HEK293 (cell line): ENCODE results near the gene GMEB2.

Experiments
- CTCF ChIA-PET: fragments of 350-600 bp; formaldehyde crosslinking; extraction: SDS; loops from one replicate; lab custom pipeline; 2021; ENCODE audit warnings: antibody characterized with exemption; lab: Yijun Ruan, JAX
- POLR2A ChIA-PET: fragments of 300-600 bp; formaldehyde crosslinking; extraction: SDS; loops from one replicate; lab custom pipeline; 2020; ENCODE audit warnings: antibody characterized with exemption, inconsistent platforms; lab: Yijun Ruan, JAX
- H3K27ac ChIP-seq: fragments of 200-500 bp; sonication (Bioruptor generic); 2 replicates; pipeline ENCODE4 v1.5.1; 2014; ENCODE audit warnings: low read depth, low read length, control low read depth, inconsistent platforms; ENCODE audit errors: extremely low read depth
- H3K36me3 ChIP-seq, 2 experiments: fragments of 200-500 bp in 1 of 2; sonication (Bioruptor generic) in 1 of 2; 1 replicate in 1 of 2; 2 replicates in 1 of 2; pipeline ENCODE4 v1.5.1; 2014 to 2017; ENCODE audit warnings: inconsistent platforms in 2 of 2, low read length in 2 of 2; ENCODE audit not compliant: control insufficient read depth in 2 of 2, insufficient read depth in 1 of 2
- H3K4me1 ChIP-seq: fragments of 200-500 bp; sonication (Bioruptor generic); 2 replicates; pipeline ENCODE4 v1.5.1; 2014; ENCODE audit warnings: mild to moderate bottlenecking, low read length, inconsistent platforms; ENCODE audit not compliant: control insufficient read depth, insufficient read depth
- H3K4me3 ChIP-seq: 2 replicates; pipeline ENCODE4 v1.5.1; 2011; ENCODE audit warnings: low read depth, mild to moderate bottlenecking, control low read depth, low read length, moderate library complexity
- H3K9me3 ChIP-seq: fragments of 200-500 bp; sonication (Bioruptor generic); 2 replicates; pipeline ENCODE4 v1.5.1; 2014; ENCODE audit warnings: low read depth, low read length, inconsistent platforms; ENCODE audit not compliant: control insufficient read depth, insufficient read depth
- EGR2 ChIP-seq: fragments of 450-650 bp; formaldehyde crosslinking; IDR thresholded peaks from 2 replicates; pipeline ENCODE4 v1.5.1; 2016; ENCODE audit warnings: low read depth, missing biosample characterization, missing genetic modification characterization
- GLIS2 ChIP-seq: fragments of 450-650 bp; formaldehyde crosslinking; IDR thresholded peaks from 2 replicates; pipeline ENCODE4 v1.5.1; 2016; ENCODE audit warnings: missing biosample characterization, missing genetic modification characterization
- HIC1 ChIP-seq: fragments of 450-650 bp; formaldehyde crosslinking; IDR thresholded peaks from 2 replicates; pipeline ENCODE4 v1.5.1; 2016; ENCODE audit warnings: missing biosample characterization, missing genetic modification characterization
- HOXD13 ChIP-seq: sonication (generic); formaldehyde crosslinking; IDR thresholded peaks from 2 replicates; pipeline ENCODE4 v1.8.0; 2022; ENCODE audit warnings: missing genetic modification reagents, borderline replicate concordance
- KLF1 ChIP-seq: fragments of 450-650 bp; formaldehyde crosslinking; IDR thresholded peaks from 2 replicates; pipeline ENCODE4 v1.5.1; 2016; ENCODE audit warnings: missing biosample characterization, missing genetic modification characterization
- KLF8 ChIP-seq: fragments of 450-650 bp; formaldehyde crosslinking; IDR thresholded peaks from 2 replicates; pipeline ENCODE4 v1.5.1; 2016; ENCODE audit warnings: missing biosample characterization, missing genetic modification characterization
- PRDM4 ChIP-seq: fragments of 450-650 bp; formaldehyde crosslinking; IDR thresholded peaks from 2 replicates; pipeline ENCODE4 v1.5.1; 2017; ENCODE audit warnings: missing biosample characterization, missing genetic modification characterization
- SP7 ChIP-seq: fragments of 450-650 bp; formaldehyde crosslinking; IDR thresholded peaks from 2 replicates; pipeline ENCODE4 v1.5.1; 2016; ENCODE audit warnings: missing biosample characterization, missing genetic modification characterization
- YY2 ChIP-seq: fragments of 450-650 bp; formaldehyde crosslinking; IDR thresholded peaks from 2 replicates; pipeline ENCODE4 v1.5.1; 2016; ENCODE audit warnings: missing biosample characterization, missing genetic modification characterization
- ZBTB44 ChIP-seq: fragments of 450-650 bp; IDR thresholded peaks from 2 replicates; pipeline ENCODE4 v1.5.1; 2018; ENCODE audit warnings: missing biosample characterization, mild to moderate bottlenecking, missing genetic modification characterization
- ZEB2 ChIP-seq: fragments of 450-650 bp; formaldehyde crosslinking; IDR thresholded peaks from 2 replicates; pipeline ENCODE4 v1.5.1; 2016; ENCODE audit warnings: missing biosample characterization, missing genetic modification characterization
- ZFHX2 ChIP-seq: fragments of 450-650 bp; formaldehyde crosslinking; conservative IDR thresholded peaks from 2 replicates; pipeline ENCODE4 v1.5.1; 2016; ENCODE audit warnings: missing biosample characterization, missing genetic modification characterization
- ZNF10 ChIP-seq: fragments of 450-650 bp; formaldehyde crosslinking; IDR thresholded peaks from 2 replicates; pipeline ENCODE4 v1.5.1; 2017; ENCODE audit warnings: missing biosample characterization, missing genetic modification characterization
- ZNF132 ChIP-seq: fragments of 450-650 bp; formaldehyde crosslinking; IDR thresholded peaks from 2 replicates; pipeline ENCODE4 v1.5.1; 2017; ENCODE audit warnings: missing biosample characterization, missing genetic modification characterization, borderline replicate concordance
- ZNF148 ChIP-seq: fragments of 450-650 bp; formaldehyde crosslinking; IDR thresholded peaks from 2 replicates; pipeline ENCODE4 v1.5.0; 2017; ENCODE audit warnings: missing biosample characterization, missing genetic modification characterization, borderline replicate concordance
- ZNF239 ChIP-seq: fragments of 450-650 bp; formaldehyde crosslinking; IDR thresholded peaks from 2 replicates; pipeline ENCODE4 v1.5.1; 2016; ENCODE audit warnings: missing biosample characterization, missing genetic modification characterization
- ZNF266 ChIP-seq: fragments of 450-650 bp; formaldehyde crosslinking; IDR thresholded peaks from 2 replicates; pipeline ENCODE4 v1.5.1; 2016; ENCODE audit warnings: missing biosample characterization, missing genetic modification characterization, low read depth
- ZNF302 ChIP-seq: fragments of 450-650 bp; formaldehyde crosslinking; IDR thresholded peaks from 2 replicates; pipeline ENCODE4 v1.5.1; 2016; ENCODE audit warnings: missing biosample characterization, missing genetic modification characterization, low read depth
- ZNF423 ChIP-seq: fragments of 450-650 bp; formaldehyde crosslinking; IDR thresholded peaks from 2 replicates; pipeline ENCODE4 v1.5.1; 2016; ENCODE audit warnings: missing biosample characterization, missing genetic modification characterization
- ZNF571 ChIP-seq: fragments of 450-650 bp; formaldehyde crosslinking; IDR thresholded peaks from 2 replicates; pipeline ENCODE4 v1.5.0; 2017; ENCODE audit warnings: missing biosample characterization, missing genetic modification characterization
- ZSCAN23 ChIP-seq: fragments of 450-650 bp; formaldehyde crosslinking; IDR thresholded peaks from 2 replicates; pipeline ENCODE4 v1.5.1; 2016; ENCODE audit warnings: missing biosample characterization, missing genetic modification characterization

GMEB2 gene

GRCh38 chr20:63642527-63643247 is 15.8 kb upstream of the GMEB2 start:
- TF ChIP-seq ZNF148 (no peak), KLF8 (tag by site-specific recombination) (peak; percentile 15; the same call in 1 of the 2 replicates), YY2 (tag by site-specific recombination) (no peak), ZSCAN23 (tag by site-specific recombination) (no peak), ZBTB44 (tag by site-specific recombination) (no peak), ZNF302 (tag by site-specific recombination) (no peak), KLF1 (tag by site-specific recombination) (peak; percentile 93), ZNF132 (tag by site-specific recombination) (no peak), PRDM4 (tag by site-specific recombination) (no peak), ZNF239 (no peak), ZNF423 (no peak), ZNF571 (no peak), HOXD13 (no peak), ZFHX2 (tag by site-specific recombination) (peak; percentile 69), ZNF10 (tag by site-specific recombination) (no peak), SP7 (tag by site-specific recombination) (0 out of 2 replicates have a peak, but pooled peaks have one; percentile 14), ZNF266 (tag by site-specific recombination) (no peak), HIC1 (tag by site-specific recombination) (peak; percentile 43; the same call in 1 of the 2 replicates), ZEB2 (no peak), EGR2 (tag by site-specific recombination) (peak; percentile 53; the same call in 1 of the 2 replicates), GLIS2 (tag by site-specific recombination) (peak; percentile 62)
- Histone ChIP-seq H3K27ac (peak overlapping the region; percentile 64; the same call in 1 of the 2 replicates), H3K4me3 (peak overlapping the region; percentile 32)

More at GRCh38 chr20:63642527-63643247, 15.8 kb upstream of the GMEB2 start:
- POLR2A ChIA-PET, result interaction anchor here (0.5 to 2.5 kb wide), 8 partner anchors 9 to 253 kb away, joined by 3 to 20 read pairs (median 4); partner anchors contain the start of genes ARFRP1, GMEB2, HELZ2 and RTEL1
- Histone ChIP-seq H3K9me3 (no peaks in the 10 kb centered on the region), H3K4me1 (peaks cover 3% of the 10 kb centered on the region; the same call in 1 of the 2 replicates), H3K36me3 (no peaks in the 10 kb centered on the region)
- CTCF ChIA-PET, result interaction anchor here (0.6 to 1.4 kb wide), 3 partner anchors 9 to 54 kb away, joined by 3 to 4 read pairs (median 3); no protein-coding TSS in a partner anchor
